Peyer's patch (tissue), 4 donors: Measurements from ENCODE around the gene APBA1.

Experiments used
- POLR2A ChIP-seq, 2 donors: fragments of 450-650 bp; IDR thresholded peaks; one replicate each; pipeline ENCODE4 v1.5.1; 2017; ENCODE audit warnings: antibody characterized with exemption in 2 of 2, mild to moderate bottlenecking in 2 of 2, moderate library complexity in 2 of 2
- TF ChIP-seq, protein P1 (sequence below), 6 experiments: fragments of 450-650 bp in 4 of 6; fragments of 200-600 bp in 2 of 6; sonication (generic) in 1 of 6; IDR thresholded peaks; one replicate each; pipeline ENCODE4 v1.5.1; 2017 to 2019; ENCODE audit warnings: antibody characterized with exemption in 6 of 6, mild to moderate bottlenecking in 3 of 6, moderate library complexity in 1 of 6

GRCh38 chr9:69621730-69622460 is 50.3 kb downstream of the APBA1 start:
- TF ChIP-seq, protein P1, sequence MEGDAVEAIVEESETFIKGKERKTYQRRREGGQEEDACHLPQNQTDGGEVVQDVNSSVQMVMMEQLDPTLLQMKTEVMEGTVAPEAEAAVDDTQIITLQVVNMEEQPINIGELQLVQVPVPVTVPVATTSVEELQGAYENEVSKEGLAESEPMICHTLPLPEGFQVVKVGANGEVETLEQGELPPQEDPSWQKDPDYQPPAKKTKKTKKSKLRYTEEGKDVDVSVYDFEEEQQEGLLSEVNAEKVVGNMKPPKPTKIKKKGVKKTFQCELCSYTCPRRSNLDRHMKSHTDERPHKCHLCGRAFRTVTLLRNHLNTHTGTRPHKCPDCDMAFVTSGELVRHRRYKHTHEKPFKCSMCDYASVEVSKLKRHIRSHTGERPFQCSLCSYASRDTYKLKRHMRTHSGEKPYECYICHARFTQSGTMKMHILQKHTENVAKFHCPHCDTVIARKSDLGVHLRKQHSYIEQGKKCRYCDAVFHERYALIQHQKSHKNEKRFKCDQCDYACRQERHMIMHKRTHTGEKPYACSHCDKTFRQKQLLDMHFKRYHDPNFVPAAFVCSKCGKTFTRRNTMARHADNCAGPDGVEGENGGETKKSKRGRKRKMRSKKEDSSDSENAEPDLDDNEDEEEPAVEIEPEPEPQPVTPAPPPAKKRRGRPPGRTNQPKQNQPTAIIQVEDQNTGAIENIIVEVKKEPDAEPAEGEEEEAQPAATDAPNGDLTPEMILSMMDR (IDR thresholded peaks at IDR 0.05), result no peak
- TF ChIP-seq POLR2A (IDR thresholded peaks at IDR 0.05), result no peak
